Endothelial cell of umbilical vein (primary cell): ENCODE measurements around the gene RNASET2. TPM values are rescaled to one million over a fixed set of nuclear protein-coding genes. Genes with fewer than 3 reads are reported as not detected.

Source experiments
- BruUV-seq: library from RNA; stranded (reverse); fragments of 400-500 nt; replicated peaks from 2 replicates; lab custom pipeline; 2021; lab: Mats Ljungman, UMichigan
- CTCF ChIA-PET: fragments of 300-600, 350-600 bp; sonication (Branson Sonifier 250); formaldehyde crosslinking; loops from one replicate; lab custom pipeline; 2021; ENCODE audit warnings: antibody characterized with exemption, inconsistent platforms; lab: Charles Lee
- POLR2A ChIA-PET: fragments of 300-600, 350-600 bp; sonication (Branson Sonifier 250); formaldehyde crosslinking; loops from one replicate; lab custom pipeline; 2021; ENCODE audit warnings: antibody characterized with exemption, inconsistent platforms; lab: Charles Lee
- DNase-seq: peaks from one replicate; pipeline ENCODE4 v3.0.0-alpha.2; 2011; ENCODE audit warnings: low read depth, low spot score
- FAIRE-seq: peaks from 2 replicates; lab custom pipeline; 2011; peaks lifted over from hg19 to GRCh38; lab: Jason Lieb, UNC
- H2AFZ ChIP-seq: 2 replicates; pipeline ENCODE4 v1.6.0; 2012; ENCODE audit warnings: low read depth, low read length, control low read depth, inconsistent platforms
- H3K27ac ChIP-seq: 2 replicates; pipeline ENCODE4 v1.5.1; 2011; ENCODE audit warnings: low read depth, mild to moderate bottlenecking, control low read depth, low read length, moderate library complexity; ENCODE audit not compliant: insufficient read depth
- H3K27me3 ChIP-seq, 2 experiments: 2 replicates each; pipeline versions ENCODE4 v1.6.0 to v1.6.1; 2011; ENCODE audit warnings: low read length in 2 of 2, mixed read lengths in 1 of 2; ENCODE audit not compliant: control insufficient read depth in 2 of 2, insufficient read depth in 2 of 2
- H3K36me3 ChIP-seq, 2 experiments: 2 replicates in 1 of 2; 3 replicates in 1 of 2; pipeline ENCODE4 v1.5.1; 2011; ENCODE audit warnings: low read length in 2 of 2, mild to moderate bottlenecking in 1 of 2, moderate library complexity in 1 of 2; ENCODE audit not compliant: control insufficient read depth in 2 of 2, insufficient read depth in 2 of 2; ENCODE audit errors: extremely low read depth in 1 of 2
- H3K4me1 ChIP-seq: 3 replicates; pipeline ENCODE4 v1.5.1; 2011; ENCODE audit warnings: mild to moderate bottlenecking, low read length; ENCODE audit not compliant: control insufficient read depth, insufficient read depth; ENCODE audit errors: extremely low read depth
- H3K4me2 ChIP-seq: 2 replicates; pipeline ENCODE4 v1.6.1; 2011; ENCODE audit warnings: low read length, control low read depth, mixed read lengths; ENCODE audit not compliant: insufficient read depth
- H3K4me3 ChIP-seq, 3 experiments: fragments of 200-600 bp in 1 of 3; sonication (generic), shearing (Covaris generic) in 1 of 3; replicated peaks in 1 of 3; 2 replicates each; pipeline ENCODE4 v1.5.1; 2011 to 2016; ENCODE audit warnings: control low read depth in 3 of 3, low read length in 3 of 3, mild to moderate bottlenecking in 2 of 3, inconsistent platforms in 1 of 3, low read depth in 1 of 3, moderate library complexity in 1 of 3; ENCODE audit not compliant: insufficient read depth in 1 of 3
- H3K79me2 ChIP-seq: 2 replicates; pipeline ENCODE4 v1.6.0; 2012; ENCODE audit warnings: low read length, inconsistent platforms; ENCODE audit not compliant: control insufficient read depth, insufficient read depth
- H3K9ac ChIP-seq: replicated peaks from 2 replicates; pipeline ENCODE3; 2011; ENCODE audit warnings: low read length, control low read depth; ENCODE audit not compliant: insufficient read depth; ENCODE audit errors: extremely low read depth
- H3K9me1 ChIP-seq: replicated peaks from 3 replicates; pipeline ENCODE4 v1.6.0; 2011; ENCODE audit warnings: mild to moderate bottlenecking, low read length; ENCODE audit not compliant: control insufficient read depth, insufficient read depth; ENCODE audit errors: extremely low read depth
- H3K9me3 ChIP-seq: replicated peaks from 2 replicates; pipeline ENCODE4 v1.5.1; 2012; ENCODE audit warnings: low read length, inconsistent platforms; ENCODE audit not compliant: control insufficient read depth, insufficient read depth
- H4K20me1 ChIP-seq: replicated peaks from 2 replicates; pipeline ENCODE3; 2011; ENCODE audit warnings: mild to moderate bottlenecking, low read length; ENCODE audit not compliant: control insufficient read depth, insufficient read depth; ENCODE audit errors: extremely low read depth
- CTCF ChIP-seq, 2 donors: IDR thresholded peaks; 1 replicate in 1 of 2; 2 replicates in 1 of 2; pipeline ENCODE4 v1.5.1; 2011; ENCODE audit warnings: low read length in 2 of 2, mild to moderate bottlenecking in 2 of 2, moderate library complexity in 2 of 2, control low read depth in 1 of 2, inconsistent platforms in 1 of 2, low read depth in 1 of 2; ENCODE audit not compliant: insufficient read depth in 1 of 2; ENCODE audit errors: extremely low read depth in 1 of 2
- EZH2 ChIP-seq: IDR thresholded peaks from 2 replicates; pipeline ENCODE4 v1.6.1; 2012; ENCODE audit warnings: borderline replicate concordance, low read depth, mild to moderate bottlenecking, moderate library complexity, low read length, inconsistent platforms; ENCODE audit not compliant: severe bottlenecking
- FOS ChIP-seq: IDR thresholded peaks from 2 replicates; pipeline ENCODE4 v1.6.1; 2011; ENCODE audit warnings: mild to moderate bottlenecking, low read length, moderate library complexity, borderline replicate concordance; ENCODE audit not compliant: insufficient read depth
- GATA2 ChIP-seq: IDR thresholded peaks from 2 replicates; pipeline ENCODE4 v1.7.0; 2011; ENCODE audit warnings: low read depth, mild to moderate bottlenecking, moderate library complexity, mixed read lengths, low read length; ENCODE audit not compliant: insufficient read length, insufficient read depth
- JUN ChIP-seq: IDR thresholded peaks from 2 replicates; pipeline ENCODE4 v1.6.1; 2011; ENCODE audit warnings: borderline replicate concordance, low read depth; ENCODE audit not compliant: insufficient read length, insufficient read depth
- MAX ChIP-seq: IDR thresholded peaks from 2 replicates; pipeline ENCODE4 v1.6.1; 2011; ENCODE audit not compliant: insufficient read depth, insufficient read length
- MYC ChIP-seq: IDR thresholded peaks from one replicate; pipeline ENCODE4 v1.6.1; 2011; ENCODE audit warnings: mild to moderate bottlenecking, low read depth, low read length
- POLR2A ChIP-seq: IDR thresholded peaks from 2 replicates; pipeline ENCODE4 v1.6.1; 2012; ENCODE audit warnings: low read depth, mild to moderate bottlenecking, control low read depth, low read length
- POLR2AphosphoS5 ChIP-seq: IDR thresholded peaks from 2 replicates; pipeline ENCODE4 v1.6.1; 2012; ENCODE audit warnings: low read depth, mild to moderate bottlenecking, control low read depth, low read length, moderate library complexity; ENCODE audit not compliant: insufficient read depth
- dilution Hi-C: fragments of 300-500 bp; cut with MboI; formaldehyde crosslinking; loops from one replicate; pipeline ENCODE4 v1.15.0; 2019; ENCODE audit warnings: low sequenced_read_pairs; ENCODE audit not compliant: extremely low pct_ligation_motif_present
- intact Hi-C: fragments of 100-400 bp; cut with micrococcal nuclease; formaldehyde crosslinking; loops from one replicate; pipeline ENCODE4 v1.10.0; 2022
- polyA plus RNA-seq, 4 experiments: library from polyadenylated mRNA; depleted of rRNA in 3 of 4; stranded (reverse) in 3 of 4; unstranded in 1 of 4; fragments of >200 nt; gene quantifications; 2 replicates each; pipeline versions ENCODE4 v1.2.1 to v1.2.3, GENCODE V29; 2011 to 2012; ENCODE audit warnings: missing spikeins in 1 of 4
- total RNA-seq: library from RNA; stranded (reverse); gene quantifications from 2 replicates; pipeline ENCODE4 v1.2.3, GENCODE V29; 2021

The RNASET2 gene
- total and polyA plus RNA-seq, 2 donors (not counting 3 experiments of a cell fraction or from before 2014, with no cell fraction given), result 10.7 to 11.4 TPM

- Histone ChIP-seq H3K9me3 (no peaks in the 10 kb centered on the region), H3K27me3 (no peaks in the 10 kb centered on the region), H3K9me1 (no peaks in the 10 kb centered on the region), H3K4me2 (no peak overlapping the region), H3K9ac (no peak overlapping the region), H3K4me1 (no peaks in the 10 kb centered on the region), H2AFZ (no peak overlapping the region), H3K36me3 (no peaks in the 10 kb centered on the region), H3K79me2 (no peaks in the 10 kb centered on the region), H3K27ac (no peak overlapping the region), H4K20me1 (no peaks in the 10 kb centered on the region), H3K4me3 (no peak overlapping the region)
- no peak for DNase-seq
- dilution Hi-C loops (no loop called here), intact Hi-C loops (no loop called here)
- TF ChIP-seq POLR2A, result no peak
- no peak for TF ChIP-seq EZH2
- TF ChIP-seq FOS, result no peak
- TF ChIP-seq MYC, result no peak
- no peak for TF ChIP-seq GATA2
- TF ChIP-seq POLR2AphosphoS5, result no peak
- no peak for TF ChIP-seq CTCF (IDR thresholded peaks at IDR 0.05; ENCODE audit: extremely low read depth in 1 of 2, insufficient read depth in 1 of 2, low read depth in 1 of 2, low read length in 2 of 2)
- no peak for TF ChIP-seq MAX
- TF ChIP-seq JUN, result no peak
- BruUV-seq, result no TSS peak
- POLR2A ChIA-PET, result no interaction called here
- no peak for FAIRE-seq
- CTCF ChIA-PET, result interaction anchor here (0.7 kb wide), 1 partner anchor 82 kb away, joined by 3 read pairs; no protein-coding TSS in a partner anchor
Observed at GRCh38 chr6:166907373-166907841, 48.9 kb downstream of the RNASET2 start.
